HFFc6 (cell line): ENCODE data around the gene HDGFL3. TPM values are rescaled to one million over a fixed set of nuclear protein-coding genes. Genes with fewer than 3 reads are reported as not detected.

Experiments
- DNase-seq: peaks from one replicate; pipeline ENCODE4 v3.0.0-alpha.2; 2018
- H3K27ac Mint-ChIP-seq: 2 replicates; pipeline ENCODE4 v1.8.0; 2020; ENCODE audit warnings: mild to moderate bottlenecking, mixed read lengths
- H3K27me3 Mint-ChIP-seq: 2 replicates; pipeline ENCODE4 v1.8.0; 2021; ENCODE audit warnings: mild to moderate bottlenecking, moderate library complexity, mixed read lengths; ENCODE audit not compliant: insufficient read depth
- H3K36me3 Mint-ChIP-seq: 2 replicates; pipeline ENCODE4 v1.8.0; 2021; ENCODE audit warnings: low read depth, mixed read lengths
- H3K4me1 Mint-ChIP-seq: 2 replicates; pipeline ENCODE4 v1.8.0; 2020; ENCODE audit warnings: low read depth, mixed read lengths
- H3K4me3 Mint-ChIP-seq: 2 replicates; pipeline ENCODE4 v1.8.0; 2020; ENCODE audit warnings: mild to moderate bottlenecking, moderate library complexity, mixed read lengths
- H3K9me3 Mint-ChIP-seq: 2 replicates; pipeline ENCODE4 v1.8.0; 2020; ENCODE audit warnings: mild to moderate bottlenecking, mixed read lengths
- long read RNA-seq: library from polyadenylated mRNA; unstranded; transcript quantifications from one replicate; pipeline ENCODE4 v2.0.0, GENCODE V29; 2019
- total RNA-seq, 6 experiments: library from RNA; stranded (reverse); fragmentation: NEBNext Ultra II Directional; extraction: Animal tissue kit (Norgen Biotek cat#: 25700); gene quantifications; 2 replicates in 1 of 6; 3 replicates in 5 of 6; pipeline ENCODE4 v1.2.3, GENCODE V29; 2021
- TF ChIP-seq, protein P1 (sequence below): fragments of 200-600 bp; sonication (generic); IDR thresholded peaks from 2 replicates; pipeline ENCODE4 v1.5.0; 2021; ENCODE audit warnings: antibody characterized with exemption, mild to moderate bottlenecking

HDGFL3 gene
- 10 to 100 TPM; 40.3 to 64.6 (median 59.2) TPM for total RNA-seq
- long read RNA-seq, full-length matches to known transcripts: 8 of 30 reads
- long read RNA-seq, partial matches to known transcripts: 11 of 30 reads
- long read RNA-seq, other reads (novel, unspliced or antisense): 11 of 30 reads

DNA sequence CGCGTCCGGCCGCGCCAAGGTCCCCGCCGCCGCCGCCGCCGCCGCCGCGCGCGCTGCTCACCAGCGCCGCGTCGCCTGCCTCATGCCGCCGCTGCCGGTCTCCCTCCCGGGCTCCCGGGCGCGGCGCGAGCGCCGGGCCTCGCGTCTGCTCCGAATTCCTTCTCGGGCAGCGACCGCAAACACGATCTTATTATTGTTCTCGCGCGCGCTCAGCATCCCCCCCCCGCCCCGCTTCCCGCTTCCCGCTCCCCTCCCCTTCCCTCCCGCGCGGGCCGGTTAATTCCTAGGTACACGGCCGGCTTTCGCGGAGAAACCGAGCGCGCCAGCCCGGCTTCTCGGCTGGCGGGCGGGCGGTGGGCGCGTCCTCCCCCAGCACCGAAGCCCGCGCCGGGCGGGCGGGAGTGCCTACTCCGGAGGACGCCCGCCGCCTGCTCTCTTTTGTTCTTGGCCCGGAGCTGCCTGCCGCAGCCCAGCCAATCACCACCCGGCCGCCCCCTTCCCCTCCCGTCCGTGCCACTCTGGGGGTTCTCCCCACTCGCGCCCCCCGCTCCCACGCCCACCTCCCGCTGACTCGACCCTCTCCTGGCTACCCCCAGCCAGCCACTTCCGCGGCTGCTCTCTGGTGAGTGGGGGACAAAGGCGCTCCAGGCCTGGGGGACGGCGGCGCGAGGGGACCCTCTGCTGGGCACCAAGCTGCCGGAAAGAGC is at the start of gene HDGFL3:
Gene HDGFL3 (minus strand): TSS at position 164 of the 707 bp plus-strand sequence. CDS start 409 bp downstream, outside the sequence.
- Mint-ChIP-seq H3K4me3 (peak within 1 kb of the TSS; percentile 97), H3K27me3 (peaks cover 6% of the 10 kb centered on the region; the same call in 1 of the 2 replicates), H3K36me3 (peaks cover 4% of the 10 kb centered on the region), H3K9me3 (no peaks in the 10 kb centered on the region), H3K27ac (peak within 1 kb of the TSS; percentile 95), H3K4me1 (peaks cover 38% of the 10 kb centered on the region)
- TF ChIP-seq, protein P1, sequence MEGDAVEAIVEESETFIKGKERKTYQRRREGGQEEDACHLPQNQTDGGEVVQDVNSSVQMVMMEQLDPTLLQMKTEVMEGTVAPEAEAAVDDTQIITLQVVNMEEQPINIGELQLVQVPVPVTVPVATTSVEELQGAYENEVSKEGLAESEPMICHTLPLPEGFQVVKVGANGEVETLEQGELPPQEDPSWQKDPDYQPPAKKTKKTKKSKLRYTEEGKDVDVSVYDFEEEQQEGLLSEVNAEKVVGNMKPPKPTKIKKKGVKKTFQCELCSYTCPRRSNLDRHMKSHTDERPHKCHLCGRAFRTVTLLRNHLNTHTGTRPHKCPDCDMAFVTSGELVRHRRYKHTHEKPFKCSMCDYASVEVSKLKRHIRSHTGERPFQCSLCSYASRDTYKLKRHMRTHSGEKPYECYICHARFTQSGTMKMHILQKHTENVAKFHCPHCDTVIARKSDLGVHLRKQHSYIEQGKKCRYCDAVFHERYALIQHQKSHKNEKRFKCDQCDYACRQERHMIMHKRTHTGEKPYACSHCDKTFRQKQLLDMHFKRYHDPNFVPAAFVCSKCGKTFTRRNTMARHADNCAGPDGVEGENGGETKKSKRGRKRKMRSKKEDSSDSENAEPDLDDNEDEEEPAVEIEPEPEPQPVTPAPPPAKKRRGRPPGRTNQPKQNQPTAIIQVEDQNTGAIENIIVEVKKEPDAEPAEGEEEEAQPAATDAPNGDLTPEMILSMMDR: peak; percentile 24
- peak; percentile 25 for DNase-seq

DNA sequence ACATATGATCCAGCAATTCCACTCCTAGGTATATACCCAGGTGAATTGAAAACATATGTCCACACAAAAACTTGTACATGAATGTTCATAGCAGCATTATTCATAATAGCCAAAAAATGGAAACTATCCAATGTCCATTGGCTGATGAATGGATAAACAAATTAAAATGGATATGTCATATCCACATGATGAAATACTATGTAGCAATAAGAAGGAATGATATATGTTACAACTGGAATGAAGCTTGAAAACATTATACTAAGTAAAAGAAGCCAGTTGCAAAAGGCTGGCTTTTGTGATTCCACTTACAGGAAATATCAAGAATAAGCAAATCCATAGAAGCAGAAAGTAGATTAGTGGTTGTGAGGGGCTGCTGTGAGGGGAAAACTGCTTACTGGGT is 43.2 kb upstream of the HDGFL3 start:
- Mint-ChIP-seq H3K27me3 (peaks cover 3% of the 10 kb centered on the region), H3K9me3 (no peaks in the 10 kb centered on the region), H3K4me1 (no peaks in the 10 kb centered on the region), H3K27ac (no peak overlapping the region), H3K36me3 (peaks cover 7% of the 10 kb centered on the region; the same call in 1 of the 2 replicates), H3K4me3 (no peak overlapping the region)
- DNase-seq: no peak
- TF ChIP-seq, protein P1: no peak

DNA sequence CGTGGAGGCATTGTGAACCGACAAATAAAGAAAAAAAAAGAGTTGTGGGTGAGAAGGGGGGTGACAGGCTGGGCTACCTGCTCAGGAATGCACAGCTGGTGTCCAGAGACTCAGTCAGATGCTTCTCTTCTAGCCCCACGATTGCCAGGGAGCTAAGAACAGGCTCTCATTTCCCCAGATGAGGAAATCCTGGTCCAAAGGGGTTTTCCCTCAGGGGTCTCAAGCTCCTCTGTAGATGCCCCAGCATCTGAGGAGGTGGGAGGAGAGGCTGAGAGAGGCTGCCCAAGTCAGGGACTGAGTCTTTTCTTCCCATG is 41.4 kb upstream of the HDGFL3 start:
- Mint-ChIP-seq H3K27me3 (peaks cover 6% of the 10 kb centered on the region), H3K36me3 (no peaks in the 10 kb centered on the region), H3K27ac (no peak overlapping the region), H3K4me3 (no peak overlapping the region), H3K4me1 (no peaks in the 10 kb centered on the region), H3K9me3 (no peaks in the 10 kb centered on the region)
- DNase-seq: no peak
- TF ChIP-seq, protein P1: no peak

DNA sequence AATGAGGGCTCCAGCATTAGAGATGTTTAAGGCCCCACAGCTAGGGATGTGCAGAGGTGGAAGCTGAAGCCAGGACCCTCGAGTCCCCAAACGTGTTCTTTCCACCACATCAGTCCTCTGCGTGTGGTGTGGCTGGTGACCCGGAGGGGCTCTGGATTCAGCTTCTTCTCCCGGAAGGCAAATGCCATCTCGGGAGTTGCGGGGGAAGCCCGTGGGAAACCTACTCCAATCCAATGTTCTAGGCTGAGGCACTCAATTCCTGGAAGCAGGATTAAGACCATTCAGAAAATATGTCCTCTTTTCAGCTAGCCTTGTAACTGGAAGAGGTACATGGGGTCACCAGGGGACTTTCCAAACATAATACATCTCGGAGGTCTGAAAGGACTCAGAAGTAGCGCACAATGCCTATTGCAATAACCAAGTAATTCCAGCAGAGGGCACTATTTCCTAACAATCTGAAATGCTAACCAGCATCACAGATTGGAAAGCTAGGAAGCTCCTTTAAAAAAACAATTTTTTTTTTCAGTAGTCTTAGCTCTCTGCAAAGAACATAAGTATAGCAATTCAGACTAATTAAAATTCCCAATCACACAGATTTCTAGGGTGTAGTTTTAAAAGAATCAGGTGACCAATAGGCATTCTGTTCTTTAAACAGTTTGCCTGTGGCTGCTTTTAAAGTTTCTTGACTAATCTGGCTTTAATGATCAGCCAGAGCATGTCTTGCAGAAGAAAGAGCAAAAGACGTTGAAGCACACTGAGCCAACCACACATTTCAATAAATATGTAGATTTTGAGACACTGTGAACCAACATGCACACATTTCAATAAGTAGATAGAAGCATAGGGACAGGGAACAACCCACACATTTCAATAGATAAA is 40.8 kb upstream of the HDGFL3 start:
- Mint-ChIP-seq H3K27ac (no peak overlapping the region), H3K9me3 (no peaks in the 10 kb centered on the region), H3K27me3 (peaks cover 6% of the 10 kb centered on the region), H3K4me1 (no peaks in the 10 kb centered on the region), H3K4me3 (no peak overlapping the region), H3K36me3 (no peaks in the 10 kb centered on the region)
- DNase-seq: peak; percentile 63
- TF ChIP-seq, protein P1: peak; percentile 99

DNA sequence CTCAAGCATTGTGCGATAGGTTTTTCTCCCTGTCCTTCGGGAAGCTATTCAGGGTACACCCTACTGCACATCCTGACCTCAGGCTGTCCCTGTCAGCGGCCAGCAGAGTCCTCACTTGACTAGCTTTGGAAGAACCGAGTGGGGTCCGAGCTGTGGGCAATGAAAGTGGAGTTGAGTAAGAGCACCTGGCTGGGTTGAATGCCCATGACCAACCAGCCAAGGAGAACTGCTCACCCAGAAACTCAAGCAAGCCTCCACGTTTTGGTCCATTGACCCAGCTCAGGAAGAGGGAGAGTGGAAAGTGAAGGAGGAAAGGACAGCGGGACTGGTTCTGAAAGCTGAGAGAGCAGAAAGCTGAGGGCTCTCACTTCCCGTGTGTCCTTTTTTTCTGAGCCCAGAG is 36.0 kb upstream of the HDGFL3 start:
- no peak for DNase-seq
- Mint-ChIP-seq H3K4me3 (no peak overlapping the region), H3K27me3 (peaks cover 8% of the 10 kb centered on the region), H3K27ac (no peak overlapping the region), H3K36me3 (no peaks in the 10 kb centered on the region), H3K9me3 (no peaks in the 10 kb centered on the region), H3K4me1 (no peaks in the 10 kb centered on the region)
- TF ChIP-seq, protein P1: no peak
